Measurements from ENCODE around the gene SMU1.

SMU1 gene

GRCh38 chr9:33102551-33103210, 26.2 kb upstream of the SMU1 start:
- DNase-seq (ENCODE audit: low spot score) = no peak
- no peaks in the 10 kb centered on the region for H3K27me3 ChIP-seq (ENCODE audit: control insufficient read depth in 3 of 3, insufficient read depth in 3 of 3, low read depth in 1 of 3, low read length in 3 of 3)

DNA sequence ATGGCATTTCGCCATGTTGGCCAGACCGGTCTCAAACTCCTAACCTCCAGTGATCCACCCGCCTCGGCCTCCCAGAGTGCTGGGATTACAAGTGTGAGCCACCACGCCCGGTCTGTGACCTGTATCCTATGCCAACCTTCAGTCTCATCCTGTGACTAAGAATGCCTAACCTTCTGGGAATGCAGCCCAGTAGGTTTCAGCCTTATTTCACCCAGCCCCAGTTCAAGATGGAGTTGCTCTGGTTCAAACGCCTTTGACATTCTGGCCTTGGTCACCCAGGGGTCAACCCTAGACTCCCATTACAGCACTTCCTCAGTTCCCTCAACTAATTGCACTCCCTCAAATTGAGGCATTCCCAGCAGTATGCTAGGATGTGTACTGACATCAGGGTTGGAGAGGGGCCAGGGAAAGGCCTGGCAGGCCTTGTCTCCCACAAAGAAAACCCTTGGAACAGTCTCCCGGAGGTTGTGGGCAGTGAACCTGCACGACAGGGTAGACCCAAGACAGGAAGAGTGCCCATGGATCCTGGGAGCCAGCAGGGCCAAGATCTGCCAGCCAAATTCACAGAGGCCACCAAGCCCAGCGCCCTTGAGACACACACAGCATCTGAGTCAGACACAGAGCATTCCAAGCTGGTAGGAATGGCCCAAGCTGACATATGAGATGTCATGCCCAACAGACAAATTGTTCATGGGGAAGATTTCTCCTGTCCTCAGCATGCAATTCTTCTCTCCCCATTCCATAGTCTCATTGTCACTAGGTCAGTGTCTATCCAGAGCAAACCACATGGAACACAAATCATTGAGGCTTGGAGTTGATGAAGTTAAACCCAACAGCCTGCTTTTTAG, 24.9 kb upstream of the SMU1 start:
- H3K4ac ChIP-seq (ENCODE audit: low read length) = no peak overlapping the region
- no peak overlapping the region for H3K4me3 ChIP-seq (ENCODE audit: low read length in 2 of 2)
- no peak overlapping the region for H2BK12ac ChIP-seq (ENCODE audit: low read length)
- no peak overlapping the region for H3K14ac ChIP-seq (ENCODE audit: low read length)
- H3K27me3 ChIP-seq (ENCODE audit: control insufficient read depth in 3 of 3, insufficient read depth in 3 of 3, low read depth in 1 of 3, low read length in 3 of 3) = no peaks in the 10 kb centered on the region
- H3K36me3 ChIP-seq (replicated peaks in 1 of 2; ENCODE audit: control insufficient read depth in 2 of 2, insufficient read depth in 2 of 2, low read length in 2 of 2) = no peaks in the 10 kb centered on the region
- H3K23ac ChIP-seq (ENCODE audit: low read depth, low read length, poor library complexity) = no peak overlapping the region
- no peaks in the 10 kb centered on the region for H3K9me3 ChIP-seq (replicated peaks in 1 of 2; ENCODE audit: control insufficient read depth in 2 of 2, insufficient read depth in 1 of 2, low read depth in 1 of 2, low read length in 2 of 2)
- H3K4me2 ChIP-seq (ENCODE audit: insufficient read depth, low read length, poor library complexity, severe bottlenecking) = no peak overlapping the region
- H4K91ac ChIP-seq (ENCODE audit: low read depth, low read length, poor library complexity) = no peak overlapping the region
- no peak overlapping the region for H2BK15ac ChIP-seq (ENCODE audit: low read length)
- no peak overlapping the region for H4K8ac ChIP-seq (ENCODE audit: low read depth, low read length)
- WGBS, 2 donors (ENCODE audit: extremely low coverage in 2 of 2, insufficient read length in 2 of 2, insufficient replicate concordance in 1 of 2) = no CpG with 5 or more reads among the region's 10 CpGs
- no peak overlapping the region for H2BK120ac ChIP-seq (ENCODE audit: low read depth, low read length)
- H2AFZ ChIP-seq (ENCODE audit: low read length) = no peak overlapping the region
- no peak overlapping the region for H2BK5ac ChIP-seq (ENCODE audit: low read length)
- peaks cover 0 to 7% of the 10 kb centered on the region in 2 donors for H3K4me1 ChIP-seq (ENCODE audit: control insufficient read depth in 2 of 2, insufficient read depth in 1 of 2, low read depth in 1 of 2, low read length in 2 of 2)
- H3K18ac ChIP-seq (ENCODE audit: low read length) = no peak overlapping the region
- no peaks in the 10 kb centered on the region for H3K79me1 ChIP-seq (ENCODE audit: low read depth, low read length)
- H2AK5ac ChIP-seq (ENCODE audit: low read depth, low read length) = no peak overlapping the region
- no peak overlapping the region for H3K27ac ChIP-seq (replicated peaks; ENCODE audit: low read length)
- DNase-seq (ENCODE audit: low spot score) = no peak
- H3K9ac ChIP-seq (ENCODE audit: low read depth, low read length, poor library complexity) = no peak overlapping the region

More at GRCh38 chr9:33102551-33103210, 26.2 kb upstream of the SMU1 start:
- H2AK5ac ChIP-seq (ENCODE audit: low read depth, low read length) = peak overlapping the region; percentile 4
- peaks cover 0 to 9% of the 10 kb centered on the region in 2 donors for H3K4me1 ChIP-seq (ENCODE audit: control insufficient read depth in 2 of 2, insufficient read depth in 1 of 2, low read depth in 1 of 2, low read length in 2 of 2)
- H2AFZ ChIP-seq (ENCODE audit: low read length) = no peak overlapping the region
- no peak overlapping the region for H2BK15ac ChIP-seq (ENCODE audit: low read length)
- H3K18ac ChIP-seq (ENCODE audit: low read length) = peak overlapping the region; percentile 31
- H3K23ac ChIP-seq (ENCODE audit: low read depth, low read length, poor library complexity) = no peak overlapping the region
- H3K27ac ChIP-seq (replicated peaks; ENCODE audit: low read length) = no peak overlapping the region
- H3K9ac ChIP-seq (ENCODE audit: low read depth, low read length, poor library complexity) = no peak overlapping the region
- no peaks in the 10 kb centered on the region for H3K9me3 ChIP-seq (replicated peaks in 1 of 2; ENCODE audit: control insufficient read depth in 2 of 2, insufficient read depth in 1 of 2, low read depth in 1 of 2, low read length in 2 of 2)
- no peaks in the 10 kb centered on the region for H3K79me1 ChIP-seq (ENCODE audit: low read depth, low read length)
- peak overlapping the region in 1 of 2 donors; percentile 35 for H3K4me3 ChIP-seq (ENCODE audit: low read length in 2 of 2)
- no peak overlapping the region for H2BK5ac ChIP-seq (ENCODE audit: low read length)
- H3K14ac ChIP-seq (ENCODE audit: low read length) = no peak overlapping the region
- H4K8ac ChIP-seq (ENCODE audit: low read depth, low read length) = no peak overlapping the region
- H2BK12ac ChIP-seq (ENCODE audit: low read length) = no peak overlapping the region
- H4K91ac ChIP-seq (ENCODE audit: low read depth, low read length, poor library complexity) = no peak overlapping the region
- H3K36me3 ChIP-seq (replicated peaks in 1 of 2; ENCODE audit: control insufficient read depth in 2 of 2, insufficient read depth in 2 of 2, low read length in 2 of 2) = no peaks in the 10 kb centered on the region
- H3K4me2 ChIP-seq (ENCODE audit: insufficient read depth, low read length, poor library complexity, severe bottlenecking) = no peak overlapping the region
- no CpG with 5 or more reads among the region's 13 CpGs for WGBS, 2 donors (ENCODE audit: extremely low coverage in 2 of 2, insufficient read length in 2 of 2, insufficient replicate concordance in 1 of 2)
- no peak overlapping the region for H3K4ac ChIP-seq (ENCODE audit: low read length)
- H2BK120ac ChIP-seq (ENCODE audit: low read depth, low read length) = no peak overlapping the region

GRCh38 chr9:33099754-33100153, 23.3 kb upstream of the SMU1 start:
- no peak overlapping the region for H3K27ac ChIP-seq (replicated peaks; ENCODE audit: low read length)
- H2AFZ ChIP-seq (ENCODE audit: low read length) = peak overlapping the region; percentile 28
- no peak overlapping the region for H3K4me3 ChIP-seq (ENCODE audit: low read length in 2 of 2)
- no peak overlapping the region for H2BK12ac ChIP-seq (ENCODE audit: low read length)
- H3K23ac ChIP-seq (ENCODE audit: low read depth, low read length, poor library complexity) = no peak overlapping the region
- H3K4me2 ChIP-seq (ENCODE audit: insufficient read depth, low read length, poor library complexity, severe bottlenecking) = no peak overlapping the region
- no peak overlapping the region for H2BK5ac ChIP-seq (ENCODE audit: low read length)
- no peak for DNase-seq (ENCODE audit: low spot score)
- H3K79me1 ChIP-seq (ENCODE audit: low read depth, low read length) = no peaks in the 10 kb centered on the region
- H3K14ac ChIP-seq (ENCODE audit: low read length) = no peak overlapping the region
- no peak overlapping the region for H3K9ac ChIP-seq (ENCODE audit: low read depth, low read length, poor library complexity)
- H3K18ac ChIP-seq (ENCODE audit: low read length) = no peak overlapping the region
- no peaks in the 10 kb centered on the region for H3K36me3 ChIP-seq (replicated peaks in 1 of 2; ENCODE audit: control insufficient read depth in 2 of 2, insufficient read depth in 2 of 2, low read length in 2 of 2)
- peaks cover 0 to 7% of the 10 kb centered on the region in 2 donors for H3K4me1 ChIP-seq (ENCODE audit: control insufficient read depth in 2 of 2, insufficient read depth in 1 of 2, low read depth in 1 of 2, low read length in 2 of 2)
- WGBS, 2 donors (ENCODE audit: extremely low coverage in 2 of 2, insufficient read length in 2 of 2, insufficient replicate concordance in 1 of 2) = no CpG with 5 or more reads among the region's 2 CpGs
- H4K91ac ChIP-seq (ENCODE audit: low read depth, low read length, poor library complexity) = no peak overlapping the region
- H3K4ac ChIP-seq (ENCODE audit: low read length) = no peak overlapping the region
- H3K27me3 ChIP-seq (ENCODE audit: control insufficient read depth in 3 of 3, insufficient read depth in 3 of 3, low read depth in 1 of 3, low read length in 3 of 3) = no peaks in the 10 kb centered on the region
- H2AK5ac ChIP-seq (ENCODE audit: low read depth, low read length) = no peak overlapping the region
- no peaks in the 10 kb centered on the region for H3K9me3 ChIP-seq (replicated peaks in 1 of 2; ENCODE audit: control insufficient read depth in 2 of 2, insufficient read depth in 1 of 2, low read depth in 1 of 2, low read length in 2 of 2)
- no peak overlapping the region for H4K8ac ChIP-seq (ENCODE audit: low read depth, low read length)
- no peak overlapping the region for H2BK15ac ChIP-seq (ENCODE audit: low read length)
- no peak overlapping the region for H2BK120ac ChIP-seq (ENCODE audit: low read depth, low read length)

DNA sequence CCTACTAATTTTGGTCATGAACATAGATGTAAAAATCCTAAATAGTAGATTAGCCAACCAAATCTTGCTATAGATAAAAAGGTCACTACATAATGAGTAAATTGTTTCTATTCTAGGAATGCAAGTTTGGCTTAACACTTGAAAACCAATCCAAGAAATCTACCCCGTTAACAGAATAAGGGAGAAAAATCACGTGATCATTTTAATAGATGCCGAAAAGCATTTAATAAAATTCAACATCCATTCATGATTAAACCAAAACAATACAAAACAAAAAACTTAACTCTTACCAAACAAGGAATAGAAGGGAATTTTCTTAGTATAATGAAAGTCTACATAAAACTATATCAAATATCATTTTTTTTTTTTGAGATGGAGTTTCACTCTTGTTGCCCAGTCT, 20.7 kb upstream of the SMU1 start:
- no peak overlapping the region for H3K9ac ChIP-seq (ENCODE audit: low read depth, low read length, poor library complexity)
- no peaks in the 10 kb centered on the region for H3K36me3 ChIP-seq (replicated peaks in 1 of 2; ENCODE audit: control insufficient read depth in 2 of 2, insufficient read depth in 2 of 2, low read length in 2 of 2)
- 100% methylated on average over 1 of the region's 3 CpGs; no CpG with 5 or more reads in 1 of the 2 donors for WGBS, 2 donors (ENCODE audit: extremely low coverage in 2 of 2, insufficient read length in 2 of 2, insufficient replicate concordance in 1 of 2)
- H4K8ac ChIP-seq (ENCODE audit: low read depth, low read length) = no peak overlapping the region
- no peak overlapping the region for H2AK5ac ChIP-seq (ENCODE audit: low read depth, low read length)
- no peak overlapping the region for H2BK12ac ChIP-seq (ENCODE audit: low read length)
- H3K18ac ChIP-seq (ENCODE audit: low read length) = no peak overlapping the region
- no peak overlapping the region for H2BK15ac ChIP-seq (ENCODE audit: low read length)
- H2BK5ac ChIP-seq (ENCODE audit: low read length) = no peak overlapping the region
- H3K27ac ChIP-seq (replicated peaks; ENCODE audit: low read length) = no peak overlapping the region
- no peaks in the 10 kb centered on the region for H3K79me1 ChIP-seq (ENCODE audit: low read depth, low read length)
- H3K4me1 ChIP-seq (ENCODE audit: control insufficient read depth in 2 of 2, insufficient read depth in 1 of 2, low read depth in 1 of 2, low read length in 2 of 2) = no peaks in the 10 kb centered on the region
- no peak overlapping the region for H3K4me3 ChIP-seq (ENCODE audit: low read length in 2 of 2)
- H3K23ac ChIP-seq (ENCODE audit: low read depth, low read length, poor library complexity) = no peak overlapping the region
- no peak overlapping the region for H4K91ac ChIP-seq (ENCODE audit: low read depth, low read length, poor library complexity)
- no peak overlapping the region for H2AFZ ChIP-seq (ENCODE audit: low read length)
- no peaks in the 10 kb centered on the region for H3K27me3 ChIP-seq (ENCODE audit: control insufficient read depth in 3 of 3, insufficient read depth in 3 of 3, low read depth in 1 of 3, low read length in 3 of 3)
- H3K4ac ChIP-seq (ENCODE audit: low read length) = no peak overlapping the region
- no peak overlapping the region for H3K14ac ChIP-seq (ENCODE audit: low read length)
- H3K4me2 ChIP-seq (ENCODE audit: insufficient read depth, low read length, poor library complexity, severe bottlenecking) = no peak overlapping the region
- no peak overlapping the region for H2BK120ac ChIP-seq (ENCODE audit: low read depth, low read length)
- no peaks in the 10 kb centered on the region for H3K9me3 ChIP-seq (replicated peaks in 1 of 2; ENCODE audit: control insufficient read depth in 2 of 2, insufficient read depth in 1 of 2, low read depth in 1 of 2, low read length in 2 of 2)
- no peak for DNase-seq (ENCODE audit: low spot score)

Data from neuronal stem cell (in vitro differentiated cells).